ENCODE results near the gene TEKT1. TPM values are rescaled to one million over a fixed set of nuclear protein-coding genes. Genes with fewer than 3 reads are reported as not detected.
"Not testable (repeated sequence)": the region's sequence is repeated elsewhere in the genome, so short reads cannot be mapped to it uniquely, and the experiment has no call there.

TEKT1 gene
- total and polyA plus RNA-seq, 8 donors = 1.4 to 13.6 (median 6.6) TPM; not detected in 1

GRCh38 chr17:6857336-6857735 is 25.8 kb upstream of the TEKT1 start:
- no peak for TF ChIP-seq CTCF (IDR thresholded peaks at IDR 0.05)
- Histone ChIP-seq H3K4me1 (peaks cover 0 to 3% of the 10 kb centered on the region in 2 donors), H3K4me3 (no peak overlapping the region), H3K9me3 (no peaks in the 10 kb centered on the region), H3K27me3 (peaks cover 0 to 17% of the 10 kb centered on the region in 2 donors), H3K27ac (no peak overlapping the region), H3K36me3 (no peaks in the 10 kb centered on the region)
- DNase-seq = no peak
- intact Hi-C loops (cut with DNase I) = no loop called here
- no peak for ATAC-seq

- DNase-seq (no peak), ATAC-seq (no peak)
- no peak for TF ChIP-seq CTCF (IDR thresholded peaks at IDR 0.05)
- intact Hi-C loops (cut with DNase I) = no loop called here
- Histone ChIP-seq H3K4me1 (peaks cover 0 to 3% of the 10 kb centered on the region in 2 donors), H3K27me3 (peaks cover 0 to 16% of the 10 kb centered on the region in 2 donors), H3K4me3 (no peak overlapping the region), H3K27ac (no peak overlapping the region), H3K9me3 (no peaks in the 10 kb centered on the region), H3K36me3 (no peaks in the 10 kb centered on the region)
Measured at GRCh38 chr17:6856051-6856450, 24.5 kb upstream of the TEKT1 start.

GRCh38 chr17:6853764-6854442 is 22.4 kb upstream of the TEKT1 start:
- DNase-seq = no peak
- Histone ChIP-seq H3K27me3 (peaks cover 0 to 11% of the 10 kb centered on the region in 2 donors), H3K4me3 (peak overlapping the region; percentile 4 to 24), H3K9me3 (no peaks in the 10 kb centered on the region), H3K36me3 (no peaks in the 10 kb centered on the region), H3K4me1 (peaks cover 0 to 3% of the 10 kb centered on the region in 2 donors), H3K27ac (no peak overlapping the region)
- TF ChIP-seq CTCF (IDR thresholded peaks at IDR 0.05) = no peak
- intact Hi-C loops (cut with DNase I) = no loop called here
- ATAC-seq = peak; percentile 75

GRCh38 chr17:6848545-6849179 is 17.1 kb upstream of the TEKT1 start:
- H3K9me3 ChIP-seq; ATAC-seq; H3K4me3 ChIP-seq; H3K27me3 ChIP-seq; intact Hi-C loops (cut with DNase I); H3K27ac ChIP-seq; H3K36me3 ChIP-seq; H3K4me1 ChIP-seq: not testable (repeated sequence)
- peak in 1 of 4 donors; percentile 34 for DNase-seq

- H3K4me3 ChIP-seq; ATAC-seq; DNase-seq; H3K9me3 ChIP-seq; intact Hi-C loops (cut with DNase I); H3K4me1 ChIP-seq; H3K27ac ChIP-seq; H3K36me3 ChIP-seq: not testable (repeated sequence)
- peaks cover 9 to 17% of the 10 kb centered on the region in 2 donors for H3K27me3 ChIP-seq
Measured at GRCh38 chr17:6846138-6846537, 14.6 kb upstream of the TEKT1 start.

- DNase-seq; H3K4me3 ChIP-seq; H3K4me1 ChIP-seq; H3K36me3 ChIP-seq; ATAC-seq; H3K9me3 ChIP-seq; intact Hi-C loops (cut with DNase I); H3K27ac ChIP-seq: not testable (repeated sequence)
- peaks cover 12 to 33% of the 10 kb centered on the region in 2 donors for H3K27me3 ChIP-seq
Measured at GRCh38 chr17:6844406-6844805, 12.9 kb upstream of the TEKT1 start.

Data from left lung (tissue), 10 donors.